GM19468 (cell line): ENCODE measurements around the gene KIR3DL3.
"Not testable (repeated sequence)": the region's sequence is repeated elsewhere in the genome, so short reads cannot be mapped to it uniquely, and the experiment has no call there.

Experiments used
- ATAC-seq: cut with Tn5 transposase; IDR thresholded peaks from one replicate; pipeline ENCODE4 v1.9.1; 2021; ENCODE audit warnings: mild to moderate bottlenecking, moderate library complexity, moderate number of reproducible peaks; ENCODE audit not compliant: unreplicated experiment; ENCODE audit errors: extremely low read depth

Gene KIR3DL3

DNA sequence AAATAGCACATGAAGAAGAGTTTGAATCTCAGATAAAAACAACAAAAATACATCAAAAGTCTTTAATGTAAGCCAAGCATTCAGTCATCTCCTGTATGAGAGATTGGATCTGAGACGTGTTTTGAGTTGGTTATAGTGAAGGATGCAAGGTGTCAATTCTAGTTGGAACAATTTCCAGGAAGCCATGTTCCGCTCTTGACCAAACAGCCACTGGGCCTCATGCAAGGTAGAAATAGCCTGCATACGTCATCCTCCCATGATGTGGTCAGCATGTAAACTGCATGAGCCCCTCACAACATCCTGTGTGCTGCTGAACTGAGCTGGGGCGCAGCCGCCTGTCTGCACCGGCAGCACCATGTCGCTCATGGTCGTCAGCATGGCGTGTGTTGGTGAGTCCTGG, at the start of gene KIR3DL3:
Gene KIR3DL3 (plus strand): TSS at position 301 of the 400 bp plus-strand sequence. CDS start 55 bp downstream, at position 356.
- ATAC-seq = no peak

DNA sequence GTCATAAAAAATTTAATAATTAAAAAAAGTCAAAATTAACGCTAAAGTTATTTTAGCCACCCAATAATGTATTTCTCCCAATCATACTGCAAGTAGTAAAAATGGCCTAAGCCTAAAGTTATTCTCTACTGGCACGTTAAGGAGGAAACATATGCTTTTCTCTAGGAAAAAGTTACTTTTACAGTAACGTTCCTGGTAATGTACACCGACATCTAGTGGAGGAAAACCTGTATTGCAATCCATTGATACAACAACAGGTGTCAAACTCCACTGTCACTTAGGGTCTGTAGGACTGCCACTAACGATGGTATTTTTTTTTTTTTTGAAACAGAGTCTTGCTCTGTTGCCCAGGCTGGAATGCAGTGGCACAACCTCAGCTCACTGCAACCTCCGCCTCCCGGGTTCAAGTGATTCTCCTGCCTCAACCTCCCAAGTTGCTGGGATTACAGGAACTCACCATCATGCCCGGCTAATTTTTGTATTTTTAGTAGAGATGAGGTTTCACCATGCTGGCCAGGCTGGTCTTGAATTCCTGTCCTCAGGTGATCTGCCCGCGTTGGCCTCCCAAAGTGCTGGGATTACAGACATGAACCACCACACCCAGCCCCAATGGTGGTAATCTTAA, 47.9 kb upstream of the KIR3DL3 start:
- not testable (repeated sequence) for ATAC-seq

GRCh38 chr19:54677217-54677616, 47.0 kb upstream of the KIR3DL3 start:
- no peak for ATAC-seq

- not testable (repeated sequence) for ATAC-seq
Observed at GRCh38 chr19:54681596-54681995, 42.6 kb upstream of the KIR3DL3 start.

- no peak for ATAC-seq
Observed at GRCh38 chr19:54682306-54682856, 41.9 kb upstream of the KIR3DL3 start.

- no peak for ATAC-seq
Observed at GRCh38 chr19:54684527-54684926, 39.7 kb upstream of the KIR3DL3 start.

DNA sequence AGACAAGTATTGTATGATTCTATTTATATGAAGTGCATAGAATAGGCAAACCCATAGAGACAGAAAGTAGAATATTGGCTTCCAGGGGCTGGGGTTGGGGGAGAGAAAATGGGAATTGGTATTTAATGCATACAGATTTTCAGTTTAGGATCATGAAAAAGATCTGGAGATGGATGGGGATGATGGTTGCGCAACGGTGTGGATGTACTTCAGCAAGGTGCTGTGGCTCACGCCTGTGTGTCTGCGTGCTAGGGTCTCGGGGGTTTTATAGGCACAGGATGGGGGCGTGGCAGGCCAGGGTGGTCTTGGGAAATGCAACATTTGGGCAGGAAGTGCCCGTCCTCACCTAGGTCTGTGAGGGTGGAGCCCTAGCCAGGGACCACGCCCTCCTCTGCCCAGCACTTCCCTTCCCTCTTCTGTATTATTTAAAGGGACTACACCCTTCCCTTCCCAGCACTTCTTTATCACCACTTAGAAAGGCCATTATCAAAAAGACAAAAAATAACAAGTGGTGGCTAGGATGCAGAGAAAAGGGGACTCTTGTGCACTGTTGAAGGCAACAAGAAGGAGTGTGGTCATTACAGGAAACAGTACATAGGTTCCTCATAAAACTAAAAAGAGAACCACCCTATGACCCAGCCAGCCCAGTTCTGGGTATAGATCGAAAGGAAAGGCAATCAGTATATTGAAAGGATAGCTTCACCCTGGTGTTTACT, 32.5 kb upstream of the KIR3DL3 start:
- ATAC-seq = no peak

DNA sequence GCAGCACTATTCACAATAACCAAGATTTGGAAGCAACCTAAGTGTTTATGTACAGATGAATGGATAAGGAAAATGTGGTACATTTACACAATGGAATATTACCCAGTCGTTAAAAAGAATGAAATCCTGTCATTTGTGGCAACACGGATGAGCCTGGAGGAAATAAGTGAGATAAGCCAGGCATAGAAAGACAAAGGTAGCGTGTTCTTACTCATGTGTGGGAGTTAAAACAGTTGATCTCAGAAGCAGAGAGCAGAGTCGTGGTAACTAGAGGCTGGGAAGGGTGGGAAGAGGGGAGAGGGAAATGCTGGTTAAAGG, 32.0 kb upstream of the KIR3DL3 start:
- ATAC-seq = no peak

DNA sequence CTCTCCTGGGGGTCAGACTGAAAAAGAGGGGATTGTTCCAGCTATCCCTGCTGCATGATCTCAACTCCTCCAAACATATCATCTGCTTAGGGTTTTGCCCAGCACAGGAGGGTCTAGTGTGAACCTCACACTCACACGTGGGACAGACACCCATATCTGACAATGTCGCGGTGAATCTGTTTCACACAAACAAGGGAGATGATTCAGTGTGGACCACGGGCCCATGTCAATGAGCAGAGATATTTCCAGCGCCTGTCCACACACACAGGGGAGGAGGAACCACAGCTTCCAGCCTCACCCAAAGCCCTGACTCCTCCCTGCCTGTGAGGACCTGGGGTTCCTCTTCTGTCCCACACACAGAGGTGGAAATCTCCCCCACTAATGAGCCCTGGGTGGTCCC, 29.6 kb upstream of the KIR3DL3 start:
- no peak for ATAC-seq

DNA sequence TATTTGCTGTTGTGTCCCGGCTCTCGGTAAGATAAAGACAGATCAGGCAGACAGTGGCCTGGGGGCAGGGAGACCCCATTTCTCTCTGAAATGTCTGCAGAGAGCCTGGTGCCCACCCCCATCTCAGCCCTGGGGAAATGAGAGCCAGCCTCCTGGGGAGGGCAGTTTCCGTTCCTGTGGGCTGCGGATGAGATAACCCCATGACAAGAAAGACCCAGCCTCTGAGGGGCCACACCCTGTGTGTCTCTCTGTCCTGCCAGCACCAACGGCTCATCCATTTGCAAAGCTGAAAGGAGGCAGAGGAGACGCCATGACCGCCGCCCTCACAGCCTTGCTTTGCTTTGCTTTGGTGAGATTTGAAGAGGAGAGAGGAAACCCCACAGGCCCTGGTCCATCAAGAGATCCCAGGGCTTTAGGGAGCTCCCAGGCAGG, 28.1 kb upstream of the KIR3DL3 start:
- no peak for ATAC-seq

DNA sequence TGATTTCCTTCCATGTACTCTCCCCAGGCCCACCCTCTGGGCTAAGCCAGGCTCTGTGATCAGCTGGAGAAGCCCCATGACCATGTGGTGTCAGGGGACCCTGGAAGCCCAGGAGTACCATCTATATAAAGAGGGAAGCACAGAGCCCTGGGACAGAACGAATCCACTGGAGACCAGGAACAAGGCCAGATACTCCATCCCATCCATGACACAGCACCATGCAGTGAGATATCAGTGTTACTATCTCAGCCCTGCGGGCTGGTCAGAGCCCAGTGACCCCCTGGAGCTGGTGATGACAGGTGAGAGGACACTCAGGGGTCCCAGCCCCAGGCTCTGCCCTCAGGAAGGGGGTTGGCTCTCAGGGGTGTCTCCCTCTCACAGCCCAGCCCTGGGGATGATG, 27.5 kb upstream of the KIR3DL3 start:
- no peak for ATAC-seq

- not testable (repeated sequence) for ATAC-seq
Observed at GRCh38 chr19:54697716-54698115, 26.5 kb upstream of the KIR3DL3 start.

DNA sequence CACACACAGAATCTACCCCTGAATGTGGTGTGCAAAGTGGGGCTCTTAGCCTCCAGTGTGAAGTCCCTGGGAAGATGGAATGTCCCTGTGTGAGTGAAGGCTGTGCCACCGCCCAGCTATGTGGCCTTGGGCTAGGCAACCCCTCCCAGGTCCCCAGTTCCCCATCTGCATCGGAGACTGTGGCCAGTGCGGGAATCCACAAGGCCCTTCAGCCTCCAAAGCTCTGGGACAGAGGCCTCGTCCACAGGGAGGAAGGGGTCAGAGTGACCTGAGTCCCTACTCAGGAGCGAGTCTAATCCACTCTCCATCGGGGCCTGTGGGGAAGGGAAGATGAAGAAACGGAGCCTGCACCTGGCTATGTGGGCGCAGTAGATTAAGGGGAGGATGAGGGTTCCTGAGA, 19.3 kb upstream of the KIR3DL3 start:
- ATAC-seq = no peak

GRCh38 chr19:54707962-54708361, 16.3 kb upstream of the KIR3DL3 start:
- ATAC-seq = no peak

GRCh38 chr19:54708781-54709180, 15.5 kb upstream of the KIR3DL3 start:
- ATAC-seq = no peak

DNA sequence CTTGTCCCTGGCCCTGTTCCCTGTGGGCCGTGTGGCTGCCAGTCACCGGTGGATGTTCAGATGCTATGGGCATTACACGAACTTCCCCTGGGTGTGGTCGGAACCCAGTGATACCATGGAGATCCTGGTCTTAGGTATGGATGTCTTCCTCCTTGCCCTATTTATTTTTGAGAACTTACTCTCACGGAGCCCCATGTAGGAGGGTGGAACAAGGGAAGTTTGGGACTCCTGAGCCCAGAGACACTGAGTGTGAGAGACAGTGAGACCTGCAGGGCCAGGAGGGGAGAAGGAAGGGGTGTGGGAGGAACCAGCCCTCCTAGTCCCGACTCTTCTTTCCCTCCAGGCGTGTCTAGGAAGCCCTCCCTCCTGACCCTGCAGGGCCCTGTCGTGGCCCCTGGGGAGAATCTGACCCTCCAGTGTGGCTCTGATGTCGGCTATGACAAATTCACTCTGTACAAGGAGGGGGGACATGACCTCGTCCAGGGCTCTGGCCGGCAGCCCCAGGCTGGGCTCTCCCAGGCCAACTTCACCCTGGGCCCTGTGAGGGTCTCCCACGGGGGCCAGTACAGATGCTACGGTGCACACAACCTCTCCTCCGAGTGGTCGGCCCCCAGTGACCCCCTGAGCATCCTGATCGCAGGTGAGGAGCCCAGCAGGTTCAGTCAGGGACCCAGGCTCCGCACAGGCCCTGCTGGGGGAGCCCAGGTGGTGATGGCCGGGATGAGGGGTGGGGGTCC, 14.9 kb upstream of the KIR3DL3 start:
- no peak for ATAC-seq

- ATAC-seq = not testable (repeated sequence)
Observed at GRCh38 chr19:54709956-54710355, 14.3 kb upstream of the KIR3DL3 start.

DNA sequence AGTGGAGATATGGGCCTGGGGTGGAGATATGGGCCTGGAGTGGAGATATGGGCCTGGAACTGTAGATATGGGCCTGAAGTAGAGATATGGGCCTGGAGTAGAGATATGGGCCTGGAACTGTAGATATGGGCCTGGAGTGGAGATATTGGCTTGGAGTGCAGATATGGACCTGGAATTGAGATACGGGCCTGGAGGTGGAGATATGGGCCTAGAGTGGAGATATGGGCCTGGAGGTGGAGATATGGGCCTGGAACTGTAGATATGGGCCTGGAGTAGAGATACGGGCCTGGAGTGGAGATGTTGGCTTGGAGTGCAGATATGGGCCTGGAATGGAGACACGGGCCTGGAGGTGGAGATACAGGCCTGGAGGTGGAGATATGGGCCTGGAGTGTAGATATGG, 402 bp downstream of the KIR3DL3 start:
- no peak for ATAC-seq

DNA sequence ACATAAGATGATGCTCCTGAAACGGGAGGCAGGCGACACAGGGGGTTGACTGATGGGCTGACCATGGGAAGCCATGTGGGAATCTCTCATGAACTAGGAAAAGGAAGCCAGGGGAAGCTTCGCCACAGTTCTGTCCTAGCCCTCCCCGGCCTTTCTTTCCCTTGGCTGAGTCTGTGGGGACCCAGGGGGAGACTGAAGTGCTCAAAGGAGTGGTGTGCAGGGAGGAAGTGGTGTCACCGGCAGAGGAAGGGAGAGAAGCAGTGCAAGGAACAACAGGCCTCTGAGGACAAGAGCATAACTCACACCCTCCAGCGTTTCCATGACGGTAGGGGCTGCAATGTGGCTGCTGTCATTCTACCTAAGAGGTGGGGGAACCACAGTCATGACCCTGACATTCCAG, 1.1 kb downstream of the KIR3DL3 start:
- ATAC-seq = no peak

- ATAC-seq = no peak
Observed at GRCh38 chr19:54727562-54727961, 3.3 kb downstream of the KIR3DL3 start.

DNA sequence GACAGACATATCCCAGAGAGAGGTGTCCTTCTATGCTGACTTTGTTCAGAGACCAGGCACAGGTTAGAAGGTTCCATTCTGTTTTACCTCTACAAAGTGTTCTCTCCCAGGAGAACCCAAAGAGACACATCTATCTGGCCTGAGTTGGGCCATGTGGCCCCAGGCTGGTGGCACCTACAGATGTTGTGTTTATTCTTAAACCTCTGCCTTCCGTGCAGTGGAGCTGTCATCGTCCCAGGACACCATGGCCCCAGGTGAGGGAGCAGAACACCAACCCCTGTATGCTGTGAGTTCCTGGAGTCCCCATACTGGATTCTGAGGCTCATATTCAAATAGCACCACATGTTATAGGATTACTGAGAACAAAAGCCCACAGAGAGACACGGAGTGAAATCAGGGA, 3.9 kb downstream of the KIR3DL3 start:
- ATAC-seq = no peak
